Astrocyte (in vitro differentiated cells and primary cell): Measurements from ENCODE around the gene ENPEP. TPM values are rescaled to one million over a fixed set of nuclear protein-coding genes. Genes with fewer than 3 reads are reported as not detected.
A peak's percentile ranks its signal among the peaks of the same experiment; 100 is the strongest.

Source experiments
- DNase-seq: peaks from one replicate; pipeline ENCODE4 v3.0.0-alpha.2; 2010; ENCODE audit warnings: low read depth
- FAIRE-seq: peaks from 2 replicates; lab custom pipeline; 2011; peaks lifted over from hg19 to GRCh38; lab: Jason Lieb, UNC
- H2AFZ ChIP-seq: 2 replicates; pipeline ENCODE4 v1.6.0; 2012; ENCODE audit warnings: low read depth, low read length, inconsistent platforms
- H3K27ac ChIP-seq: 2 replicates; pipeline ENCODE4 v1.5.1; 2011; ENCODE audit warnings: low read depth, low read length, inconsistent platforms
- H3K27me3 ChIP-seq: 2 replicates; pipeline ENCODE4 v1.6.0; 2011; ENCODE audit warnings: low read length, inconsistent platforms; ENCODE audit not compliant: insufficient read depth
- H3K36me3 ChIP-seq: 2 replicates; pipeline ENCODE4 v1.5.1; 2011; ENCODE audit warnings: low read length, inconsistent platforms; ENCODE audit not compliant: insufficient read depth
- H3K4me1 ChIP-seq: 2 replicates; pipeline ENCODE4 v1.5.1; 2011; ENCODE audit warnings: low read length, inconsistent platforms; ENCODE audit not compliant: insufficient read depth
- H3K4me2 ChIP-seq: 2 replicates; pipeline ENCODE4 v1.6.0; 2012; ENCODE audit warnings: low read length, inconsistent platforms
- H3K4me3 ChIP-seq: 2 replicates; pipeline ENCODE4 v1.5.1; 2011; ENCODE audit warnings: low read depth, mild to moderate bottlenecking, low read length, inconsistent platforms; ENCODE audit not compliant: insufficient read depth
- H3K79me2 ChIP-seq: 2 replicates; pipeline ENCODE4 v1.6.0; 2012; ENCODE audit warnings: mild to moderate bottlenecking, low read length, inconsistent platforms; ENCODE audit not compliant: insufficient read depth
- H3K9ac ChIP-seq: 2 replicates; pipeline ENCODE4 v1.6.0; 2012; ENCODE audit warnings: mild to moderate bottlenecking, low read length, inconsistent platforms
- H3K9me3 ChIP-seq: 2 replicates; pipeline ENCODE4 v1.5.1; 2012; ENCODE audit warnings: low read depth, mild to moderate bottlenecking, low read length, inconsistent platforms; ENCODE audit not compliant: insufficient read depth
- H4K20me1 ChIP-seq: 2 replicates; pipeline ENCODE4 v1.6.0; 2012; ENCODE audit warnings: low read length, inconsistent platforms; ENCODE audit not compliant: insufficient read depth
- H3K27ac Mint-ChIP-seq: one replicate; pipeline ENCODE4 v1.8.0; 2021; ENCODE audit warnings: mild to moderate bottlenecking, mixed read lengths; ENCODE audit not compliant: unreplicated experiment
- H3K27me3 Mint-ChIP-seq: one replicate; pipeline ENCODE4 v1.8.0; 2021; ENCODE audit warnings: low read depth, mixed read lengths; ENCODE audit not compliant: unreplicated experiment
- H3K36me3 Mint-ChIP-seq: one replicate; pipeline ENCODE4 v1.8.0; 2021; ENCODE audit warnings: low read depth, mixed read lengths; ENCODE audit not compliant: unreplicated experiment
- H3K4me1 Mint-ChIP-seq: one replicate; pipeline ENCODE4 v1.8.0; 2021; ENCODE audit warnings: low read depth, mixed read lengths; ENCODE audit not compliant: unreplicated experiment
- H3K4me3 Mint-ChIP-seq: one replicate; pipeline ENCODE4 v1.8.0; 2021; ENCODE audit warnings: mild to moderate bottlenecking, moderate library complexity, mixed read lengths; ENCODE audit not compliant: unreplicated experiment
- H3K9me3 Mint-ChIP-seq: one replicate; pipeline ENCODE4 v1.8.0; 2021; ENCODE audit warnings: mild to moderate bottlenecking, mixed read lengths; ENCODE audit not compliant: unreplicated experiment
- EZH2 ChIP-seq: IDR thresholded peaks from 2 replicates; pipeline ENCODE4 v1.6.1; 2012; ENCODE audit warnings: mild to moderate bottlenecking, low read length, inconsistent platforms; ENCODE audit not compliant: insufficient read depth
- total RNA-seq: library from RNA; stranded (reverse); gene quantifications from 2 replicates; pipeline ENCODE4 v1.2.1, GENCODE V29; 2021
- TF ChIP-seq, protein P1 (sequence below): IDR thresholded peaks from 2 replicates; pipeline ENCODE4 v1.5.1; 2011; ENCODE audit warnings: low read depth, mild to moderate bottlenecking, inconsistent platforms, low read length, moderate library complexity; ENCODE audit not compliant: insufficient read depth

Gene ENPEP
- total RNA-seq, 1 donor from 2014 or later, result 1.7 TPM

GRCh38 chr4:110589297-110589696 is 113.3 kb downstream of the ENPEP start:
- no peak for TF ChIP-seq EZH2
- TF ChIP-seq, protein P1, sequence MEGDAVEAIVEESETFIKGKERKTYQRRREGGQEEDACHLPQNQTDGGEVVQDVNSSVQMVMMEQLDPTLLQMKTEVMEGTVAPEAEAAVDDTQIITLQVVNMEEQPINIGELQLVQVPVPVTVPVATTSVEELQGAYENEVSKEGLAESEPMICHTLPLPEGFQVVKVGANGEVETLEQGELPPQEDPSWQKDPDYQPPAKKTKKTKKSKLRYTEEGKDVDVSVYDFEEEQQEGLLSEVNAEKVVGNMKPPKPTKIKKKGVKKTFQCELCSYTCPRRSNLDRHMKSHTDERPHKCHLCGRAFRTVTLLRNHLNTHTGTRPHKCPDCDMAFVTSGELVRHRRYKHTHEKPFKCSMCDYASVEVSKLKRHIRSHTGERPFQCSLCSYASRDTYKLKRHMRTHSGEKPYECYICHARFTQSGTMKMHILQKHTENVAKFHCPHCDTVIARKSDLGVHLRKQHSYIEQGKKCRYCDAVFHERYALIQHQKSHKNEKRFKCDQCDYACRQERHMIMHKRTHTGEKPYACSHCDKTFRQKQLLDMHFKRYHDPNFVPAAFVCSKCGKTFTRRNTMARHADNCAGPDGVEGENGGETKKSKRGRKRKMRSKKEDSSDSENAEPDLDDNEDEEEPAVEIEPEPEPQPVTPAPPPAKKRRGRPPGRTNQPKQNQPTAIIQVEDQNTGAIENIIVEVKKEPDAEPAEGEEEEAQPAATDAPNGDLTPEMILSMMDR, result peak; percentile 24
- no peaks in the 10 kb centered on the region for H3K4me1 ChIP-seq
- no peak for FAIRE-seq
- H3K4me2 ChIP-seq, result no peak overlapping the region
- no peak overlapping the region for H3K27ac ChIP-seq
- Mint-ChIP-seq H3K9me3 (no peaks in the 10 kb centered on the region), H3K27ac (no peak overlapping the region), H3K36me3 (no peaks in the 10 kb centered on the region), H3K27me3 (no peaks in the 10 kb centered on the region), H3K4me1 (no peaks in the 10 kb centered on the region), H3K4me3 (no peak overlapping the region)
- no peaks in the 10 kb centered on the region for H3K36me3 ChIP-seq
- H3K27me3 ChIP-seq, result no peaks in the 10 kb centered on the region
- H2AFZ ChIP-seq, result no peak overlapping the region
- H3K4me3 ChIP-seq, result no peak overlapping the region
- DNase-seq, result no peak
- H3K79me2 ChIP-seq, result no peaks in the 10 kb centered on the region
- no peaks in the 10 kb centered on the region for H4K20me1 ChIP-seq
- H3K9ac ChIP-seq, result no peak overlapping the region
- no peaks in the 10 kb centered on the region for H3K9me3 ChIP-seq

DNA sequence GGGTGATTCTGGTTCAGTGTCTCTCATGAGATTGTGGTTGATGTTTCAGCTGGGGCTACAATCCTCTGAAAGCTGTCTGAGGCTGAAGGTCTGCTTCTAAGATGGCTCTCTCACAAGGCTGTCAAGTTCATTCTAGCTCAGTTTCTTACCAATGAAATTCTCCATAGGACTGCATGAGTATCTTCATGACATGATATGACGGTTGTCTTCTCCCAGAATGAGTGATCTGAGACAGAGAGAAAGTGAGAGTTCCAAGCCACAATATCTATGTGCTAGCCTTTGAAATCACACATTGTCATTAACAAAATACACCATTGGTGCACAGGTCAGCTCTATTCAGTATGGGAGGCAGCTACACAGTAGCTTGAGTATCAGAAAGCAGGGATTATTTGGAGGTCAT is 119.6 kb downstream of the ENPEP start:
- Histone ChIP-seq H3K4me2 (no peak overlapping the region), H3K27ac (no peak overlapping the region), H3K79me2 (no peaks in the 10 kb centered on the region), H3K36me3 (no peaks in the 10 kb centered on the region), H3K27me3 (no peaks in the 10 kb centered on the region), H4K20me1 (no peaks in the 10 kb centered on the region), H3K9ac (no peak overlapping the region), H3K9me3 (peaks cover 4% of the 10 kb centered on the region), H3K4me3 (no peak overlapping the region), H2AFZ (no peak overlapping the region), H3K4me1 (no peaks in the 10 kb centered on the region)
- Mint-ChIP-seq H3K9me3 (peaks cover 18% of the 10 kb centered on the region), H3K27me3 (peaks cover 6% of the 10 kb centered on the region), H3K27ac (no peak overlapping the region), H3K4me1 (no peaks in the 10 kb centered on the region), H3K36me3 (no peaks in the 10 kb centered on the region), H3K4me3 (no peak overlapping the region)
- DNase-seq (no peak), FAIRE-seq (no peak)
- no peak for TF ChIP-seq EZH2
- TF ChIP-seq, protein P1, result no peak

DNA sequence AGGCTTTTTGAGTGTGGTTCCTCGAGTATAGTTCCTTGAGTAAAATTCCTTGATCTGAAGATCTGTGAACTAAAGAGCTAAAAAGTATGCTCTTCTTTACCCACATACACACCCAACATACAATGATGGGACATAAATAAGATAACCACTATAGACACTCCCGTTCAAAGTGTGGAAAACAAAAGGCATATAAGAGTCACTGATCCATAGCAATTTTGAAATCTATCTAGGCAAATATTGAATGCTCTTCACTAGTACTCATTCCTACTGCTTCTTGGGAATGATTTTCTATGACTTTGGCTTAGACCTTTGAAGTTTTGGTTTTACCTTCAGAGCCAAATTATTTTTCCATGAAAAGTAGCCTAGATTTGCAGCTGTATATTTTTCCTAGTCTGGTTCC is 120.5 kb downstream of the ENPEP start:
- Histone ChIP-seq H3K4me1 (no peaks in the 10 kb centered on the region), H2AFZ (no peak overlapping the region), H3K27me3 (no peaks in the 10 kb centered on the region), H3K79me2 (no peaks in the 10 kb centered on the region), H3K36me3 (no peaks in the 10 kb centered on the region), H3K9ac (no peak overlapping the region), H4K20me1 (no peaks in the 10 kb centered on the region), H3K9me3 (peaks cover 4% of the 10 kb centered on the region), H3K4me3 (no peak overlapping the region), H3K27ac (no peak overlapping the region), H3K4me2 (no peak overlapping the region)
- no peaks in the 10 kb centered on the region for H3K4me1 Mint-ChIP-seq
- peaks cover 18% of the 10 kb centered on the region for H3K9me3 Mint-ChIP-seq
- TF ChIP-seq EZH2, result no peak
- TF ChIP-seq, protein P1, result no peak
- no peak for FAIRE-seq
- H3K27me3 Mint-ChIP-seq, result peaks cover 6% of the 10 kb centered on the region
- no peak for DNase-seq
- H3K27ac Mint-ChIP-seq, result no peak overlapping the region
- H3K4me3 Mint-ChIP-seq, result no peak overlapping the region
- H3K36me3 Mint-ChIP-seq, result no peaks in the 10 kb centered on the region
